ENCODE results near the gene HECW1. TPM values are rescaled to one million over a fixed set of nuclear protein-coding genes. Genes with fewer than 3 reads are reported as not detected.
A peak's percentile ranks its signal among the peaks of the same experiment; 100 is the strongest.
"Not testable (repeated sequence)": the region's sequence is repeated elsewhere in the genome, so short reads cannot be mapped to it uniquely, and the experiment has no call there.

HECW1 gene
- total and polyA plus RNA-seq, 2 donors (not counting 1 experiment from before 2014, with no cell fraction given) = not detected

DNA sequence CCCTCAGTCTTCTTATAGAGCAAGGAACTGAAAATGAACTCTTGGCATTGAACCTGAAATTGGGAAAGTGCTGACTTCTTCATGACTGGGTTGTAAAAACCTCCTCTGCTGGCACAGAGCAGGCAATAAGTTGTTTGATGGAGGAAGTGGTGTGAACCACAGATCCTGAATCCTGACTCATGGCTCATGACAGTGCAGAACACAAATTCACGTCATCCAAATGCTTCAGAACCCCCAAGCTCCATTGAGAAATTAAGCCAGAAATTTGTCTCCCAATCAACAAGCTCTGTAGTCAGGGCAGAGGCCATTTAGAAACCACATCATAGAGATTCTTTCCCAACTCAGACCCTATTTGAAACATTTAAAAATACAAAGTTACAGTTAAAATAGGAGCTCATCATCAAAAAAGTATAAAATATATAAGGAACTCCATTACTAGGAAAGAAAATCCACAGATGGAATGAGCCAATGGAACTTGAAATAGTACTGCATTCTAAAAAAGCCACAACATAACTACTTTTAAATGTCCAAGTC, 460.1 kb downstream of the HECW1 start:
- 0% methylated on average over 1 of the region's 1 CpG for WGBS (ENCODE audit: insufficient coverage)
- Histone ChIP-seq H3K4me2 (replicated peaks; ENCODE audit: low read depth, low read length, poor library complexity, severe bottlenecking) (no peak overlapping the region), H2AFZ (ENCODE audit: insufficient read depth, low read depth, low read length, poor library complexity, severe bottlenecking) (no peak overlapping the region), H3K27ac (ENCODE audit: low read length in 2 of 2) (no peak overlapping the region), H3K4me1 (ENCODE audit: control insufficient read depth in 2 of 2, insufficient read depth in 2 of 2, low read length in 2 of 2) (no peaks in the 10 kb centered on the region), H3K79me2 (ENCODE audit: control insufficient read depth, insufficient read depth, low read length) (no peaks in the 10 kb centered on the region), H3K9me3 (ENCODE audit: control extremely low read depth in 1 of 3, control insufficient read depth in 2 of 3, insufficient read depth in 1 of 3, low read length in 2 of 3) (no peaks in the 10 kb centered on the region), H3K27me3 (replicated peaks in 1 of 4; ENCODE audit: control extremely low read depth in 1 of 4, control insufficient read depth in 3 of 4, insufficient read depth in 4 of 4, low read length in 3 of 4) (no peaks in the 10 kb centered on the region), H3K36me3 (replicated peaks in 1 of 2; ENCODE audit: control extremely low read depth in 1 of 2, control insufficient read depth in 1 of 2, extremely low read depth in 1 of 2, insufficient read depth in 2 of 2, low read length in 1 of 2) (no peaks in the 10 kb centered on the region), H3K4me3 (ENCODE audit: control extremely low read depth in 1 of 5, extremely low read depth in 1 of 5, insufficient read depth in 1 of 5, low read depth in 2 of 5, low read length in 4 of 5) (no peak overlapping the region), H3K9ac (ENCODE audit: low read length) (no peak overlapping the region), H4K20me1 (ENCODE audit: control insufficient read depth, insufficient read depth, low read length, poor library complexity, severe bottlenecking) (no peaks in the 10 kb centered on the region)
- H3K4me3 Mint-ChIP-seq = no peak overlapping the region
- POLR2A ChIA-PET = interaction anchor here (0.6 kb wide), 1 partner anchor 503 kb away, joined by 6 read pairs; no protein-coding TSS in a partner anchor
- CTCF ChIA-PET = interaction anchor here (1.0 to 4.1 kb wide), 4 partner anchors 10 to 311 kb away, joined by 3 to 21 read pairs (median 8); partner anchors contain the start of gene STK17A
- intact Hi-C loops (cut with micrococcal nuclease) = no loop called here
- TF ChIP-seq, protein P1, sequence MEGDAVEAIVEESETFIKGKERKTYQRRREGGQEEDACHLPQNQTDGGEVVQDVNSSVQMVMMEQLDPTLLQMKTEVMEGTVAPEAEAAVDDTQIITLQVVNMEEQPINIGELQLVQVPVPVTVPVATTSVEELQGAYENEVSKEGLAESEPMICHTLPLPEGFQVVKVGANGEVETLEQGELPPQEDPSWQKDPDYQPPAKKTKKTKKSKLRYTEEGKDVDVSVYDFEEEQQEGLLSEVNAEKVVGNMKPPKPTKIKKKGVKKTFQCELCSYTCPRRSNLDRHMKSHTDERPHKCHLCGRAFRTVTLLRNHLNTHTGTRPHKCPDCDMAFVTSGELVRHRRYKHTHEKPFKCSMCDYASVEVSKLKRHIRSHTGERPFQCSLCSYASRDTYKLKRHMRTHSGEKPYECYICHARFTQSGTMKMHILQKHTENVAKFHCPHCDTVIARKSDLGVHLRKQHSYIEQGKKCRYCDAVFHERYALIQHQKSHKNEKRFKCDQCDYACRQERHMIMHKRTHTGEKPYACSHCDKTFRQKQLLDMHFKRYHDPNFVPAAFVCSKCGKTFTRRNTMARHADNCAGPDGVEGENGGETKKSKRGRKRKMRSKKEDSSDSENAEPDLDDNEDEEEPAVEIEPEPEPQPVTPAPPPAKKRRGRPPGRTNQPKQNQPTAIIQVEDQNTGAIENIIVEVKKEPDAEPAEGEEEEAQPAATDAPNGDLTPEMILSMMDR (IDR thresholded peaks at IDR 0.05) = no peak
- TF ChIP-seq EZH2 (IDR thresholded peaks at IDR 0.05; ENCODE audit: borderline replicate concordance, insufficient read depth, low read depth, low read length, poor library complexity, severe bottlenecking) = no peak
- H3K9me3 Mint-ChIP-seq (ENCODE audit: insufficient read depth) = no peaks in the 10 kb centered on the region
- ATAC-seq (ENCODE audit: low read depth) (no peak), DNase-seq (peak; percentile 5)
- no peaks in the 10 kb centered on the region for H3K4me1 Mint-ChIP-seq
- no peak overlapping the region for H3K27ac Mint-ChIP-seq
- no peaks in the 10 kb centered on the region for H3K27me3 Mint-ChIP-seq

DNA sequence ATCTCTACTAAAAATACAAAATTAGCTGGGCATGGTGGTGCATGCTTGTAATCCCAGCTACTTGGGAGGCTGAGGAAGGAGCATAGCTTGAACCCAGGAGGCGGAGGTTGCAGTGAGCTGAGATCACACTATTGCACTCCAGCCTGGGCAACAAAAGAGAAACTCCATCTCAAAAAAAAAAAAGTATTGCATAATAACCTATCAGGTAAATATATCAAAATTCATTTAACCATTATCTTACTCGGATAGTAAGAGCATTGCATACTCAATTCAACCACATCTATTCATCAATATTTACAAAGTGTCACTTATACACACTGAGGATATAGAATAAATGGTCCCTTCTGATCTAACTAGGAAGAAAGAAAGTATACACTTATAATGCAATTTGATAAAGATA, 461.4 kb downstream of the HECW1 start:
- H3K9me3 ChIP-seq (ENCODE audit: control extremely low read depth in 1 of 3, control insufficient read depth in 2 of 3, insufficient read depth in 1 of 3, low read length in 2 of 3); H3K4me1 Mint-ChIP-seq; H3K9ac ChIP-seq (ENCODE audit: low read length); H3K4me3 ChIP-seq (ENCODE audit: control extremely low read depth in 1 of 5, extremely low read depth in 1 of 5, insufficient read depth in 1 of 5, low read depth in 2 of 5, low read length in 4 of 5); DNase-seq; H3K4me2 ChIP-seq (replicated peaks; ENCODE audit: low read depth, low read length, poor library complexity, severe bottlenecking); H3K4me3 Mint-ChIP-seq; H4K20me1 ChIP-seq (ENCODE audit: control insufficient read depth, insufficient read depth, low read length, poor library complexity, severe bottlenecking); H3K27ac Mint-ChIP-seq; H3K4me1 ChIP-seq (ENCODE audit: control insufficient read depth in 2 of 2, insufficient read depth in 2 of 2, low read length in 2 of 2); H3K9me3 Mint-ChIP-seq (ENCODE audit: insufficient read depth); H3K79me2 ChIP-seq (ENCODE audit: control insufficient read depth, insufficient read depth, low read length); H3K27ac ChIP-seq (ENCODE audit: low read length in 2 of 2); H2AFZ ChIP-seq (ENCODE audit: insufficient read depth, low read depth, low read length, poor library complexity, severe bottlenecking); H3K36me3 ChIP-seq (replicated peaks in 1 of 2; ENCODE audit: control extremely low read depth in 1 of 2, control insufficient read depth in 1 of 2, extremely low read depth in 1 of 2, insufficient read depth in 2 of 2, low read length in 1 of 2); intact Hi-C loops (cut with micrococcal nuclease); ATAC-seq (ENCODE audit: low read depth); H3K27me3 ChIP-seq (replicated peaks in 1 of 4; ENCODE audit: control extremely low read depth in 1 of 4, control insufficient read depth in 3 of 4, insufficient read depth in 4 of 4, low read length in 3 of 4); H3K27me3 Mint-ChIP-seq: not testable (repeated sequence)
- ChIA-PET POLR2A (interaction anchor here (0.6 kb wide), 1 partner anchor 13 kb away, joined by 5 read pairs; no protein-coding TSS in a partner anchor), CTCF (interaction anchor here (1.1 to 4.1 kb wide), 4 partner anchors 9 to 312 kb away, joined by 3 to 21 read pairs (median 9); partner anchors contain the start of gene STK17A)
- WGBS (ENCODE audit: insufficient coverage) = 83% methylated on average over 1 of the region's 2 CpGs

Measured in B cell (primary cell).